Pons (tissue), 1 donor: ENCODE measurements around the gene LGR6.
"Not testable (repeated sequence)": the region's sequence is repeated elsewhere in the genome, so short reads cannot be mapped to it uniquely, and the experiment has no call there.

Experiments used
- DNase-seq: peaks from one replicate; pipeline ENCODE4 v3.0.0-alpha.2; 2016; ENCODE audit warnings: low spot score

The LGR6 gene, protein sequence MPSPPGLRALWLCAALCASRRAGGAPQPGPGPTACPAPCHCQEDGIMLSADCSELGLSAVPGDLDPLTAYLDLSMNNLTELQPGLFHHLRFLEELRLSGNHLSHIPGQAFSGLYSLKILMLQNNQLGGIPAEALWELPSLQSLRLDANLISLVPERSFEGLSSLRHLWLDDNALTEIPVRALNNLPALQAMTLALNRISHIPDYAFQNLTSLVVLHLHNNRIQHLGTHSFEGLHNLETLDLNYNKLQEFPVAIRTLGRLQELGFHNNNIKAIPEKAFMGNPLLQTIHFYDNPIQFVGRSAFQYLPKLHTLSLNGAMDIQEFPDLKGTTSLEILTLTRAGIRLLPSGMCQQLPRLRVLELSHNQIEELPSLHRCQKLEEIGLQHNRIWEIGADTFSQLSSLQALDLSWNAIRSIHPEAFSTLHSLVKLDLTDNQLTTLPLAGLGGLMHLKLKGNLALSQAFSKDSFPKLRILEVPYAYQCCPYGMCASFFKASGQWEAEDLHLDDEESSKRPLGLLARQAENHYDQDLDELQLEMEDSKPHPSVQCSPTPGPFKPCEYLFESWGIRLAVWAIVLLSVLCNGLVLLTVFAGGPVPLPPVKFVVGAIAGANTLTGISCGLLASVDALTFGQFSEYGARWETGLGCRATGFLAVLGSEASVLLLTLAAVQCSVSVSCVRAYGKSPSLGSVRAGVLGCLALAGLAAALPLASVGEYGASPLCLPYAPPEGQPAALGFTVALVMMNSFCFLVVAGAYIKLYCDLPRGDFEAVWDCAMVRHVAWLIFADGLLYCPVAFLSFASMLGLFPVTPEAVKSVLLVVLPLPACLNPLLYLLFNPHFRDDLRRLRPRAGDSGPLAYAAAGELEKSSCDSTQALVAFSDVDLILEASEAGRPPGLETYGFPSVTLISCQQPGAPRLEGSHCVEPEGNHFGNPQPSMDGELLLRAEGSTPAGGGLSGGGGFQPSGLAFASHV

DNA sequence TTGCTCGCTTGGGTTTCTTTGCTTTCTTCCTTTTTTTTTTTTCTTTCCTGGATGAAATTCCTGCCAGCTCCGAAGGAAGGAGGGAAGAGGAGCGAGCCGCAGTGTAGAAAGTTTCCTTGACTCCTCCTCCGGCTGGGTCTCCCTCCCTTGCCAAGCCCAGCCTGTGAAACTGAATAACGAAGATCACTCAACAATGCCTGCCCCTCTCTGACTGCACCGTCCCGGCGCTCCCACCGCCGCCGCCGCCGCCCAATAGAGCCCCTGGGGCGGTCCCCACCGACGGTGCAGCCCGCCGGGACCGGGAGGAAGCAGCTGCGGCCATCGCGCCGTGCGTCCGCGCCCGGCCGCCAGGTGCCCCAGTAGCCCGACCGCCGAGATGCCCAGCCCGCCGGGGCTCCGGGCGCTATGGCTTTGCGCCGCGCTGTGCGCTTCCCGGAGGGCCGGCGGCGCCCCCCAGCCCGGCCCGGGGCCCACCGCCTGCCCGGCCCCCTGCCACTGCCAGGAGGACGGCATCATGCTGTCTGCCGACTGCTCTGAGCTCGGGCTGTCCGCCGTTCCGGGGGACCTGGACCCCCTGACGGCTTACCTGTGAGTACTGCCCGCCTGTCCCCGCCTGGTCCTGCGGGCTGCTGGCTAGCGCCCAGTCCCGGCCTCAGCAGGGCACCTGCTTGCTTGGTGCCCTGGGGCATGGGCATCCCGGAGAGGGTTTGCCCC is at the start of gene LGR6:
TSS of gene LGR6 (plus strand) at position 186 of the 714 bp plus-strand sequence. CDS start at position 377, 191 bp downstream.
- DNase-seq: no peak

DNA sequence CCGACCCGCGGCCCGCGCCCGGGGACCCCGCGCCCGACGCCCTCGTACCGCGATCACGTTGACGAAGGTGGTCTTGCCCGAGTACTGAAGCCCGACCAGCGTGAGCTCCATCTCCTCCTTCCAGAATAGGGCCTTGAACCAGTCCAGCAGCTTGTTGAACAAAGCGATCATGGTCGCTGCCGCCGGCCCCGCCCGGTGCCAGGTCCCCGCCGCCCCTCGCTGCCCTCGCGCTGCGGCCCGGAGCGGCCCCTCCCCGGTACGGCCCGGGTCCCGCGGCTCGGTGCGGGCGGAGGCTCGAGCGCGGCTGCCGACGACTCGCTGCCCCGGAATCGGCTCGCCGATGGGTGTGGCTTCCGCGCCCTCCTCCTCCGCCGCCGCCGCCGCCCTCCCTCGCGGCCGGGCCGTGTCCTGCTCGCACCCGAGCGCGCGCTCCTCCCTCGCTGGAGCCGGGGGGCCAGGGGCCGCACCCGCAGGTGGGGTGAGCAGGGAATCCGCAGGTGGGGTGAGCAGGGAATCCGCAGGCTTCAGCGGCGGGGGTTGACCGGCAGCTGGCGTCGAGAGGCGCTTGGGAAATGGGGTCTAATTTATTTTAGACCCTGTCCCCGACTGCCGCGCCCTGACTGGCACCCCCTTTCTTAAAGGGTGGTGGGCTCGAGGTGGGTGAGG is 49.1 kb upstream of the LGR6 start, which contains the start of gene ARL8A:
TSS of gene ARL8A (minus strand) at position 336 of the 666 bp plus-strand sequence. CDS start at position 171, 165 bp downstream.
- no peak for DNase-seq

DNA sequence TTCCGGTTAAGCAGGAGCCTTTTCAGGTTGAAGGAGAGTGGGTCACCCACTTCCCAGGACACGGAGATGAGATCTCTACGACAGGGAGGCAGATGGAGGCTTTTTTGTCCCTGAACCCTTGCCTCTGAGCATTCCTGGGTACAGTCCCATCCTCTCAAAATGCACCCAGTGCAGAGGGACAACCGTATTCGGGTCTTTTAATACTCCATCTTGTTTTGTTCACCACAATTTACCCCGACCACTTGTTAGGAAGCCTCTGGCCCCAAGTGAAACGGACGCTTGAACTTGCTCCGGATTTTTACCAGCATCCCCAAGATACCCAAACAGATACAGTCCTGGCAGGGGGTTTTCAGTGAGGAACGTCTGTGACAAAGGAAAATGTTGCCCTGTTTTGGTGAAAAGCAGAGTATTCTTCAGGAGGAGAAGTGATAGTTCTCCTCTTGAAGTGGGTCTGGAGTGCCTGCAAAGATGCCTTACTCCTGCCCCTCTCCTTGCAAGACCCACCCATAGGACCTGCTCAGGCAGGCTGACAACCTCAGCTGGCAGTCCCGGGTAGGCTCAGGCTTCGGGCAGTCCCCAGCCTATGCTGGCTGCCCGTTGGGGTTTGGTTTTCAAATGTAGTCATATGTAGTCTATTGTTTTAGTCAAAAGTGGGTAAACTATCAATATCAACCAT is 48.4 kb upstream of the LGR6 start:
- no peak for DNase-seq

DNA sequence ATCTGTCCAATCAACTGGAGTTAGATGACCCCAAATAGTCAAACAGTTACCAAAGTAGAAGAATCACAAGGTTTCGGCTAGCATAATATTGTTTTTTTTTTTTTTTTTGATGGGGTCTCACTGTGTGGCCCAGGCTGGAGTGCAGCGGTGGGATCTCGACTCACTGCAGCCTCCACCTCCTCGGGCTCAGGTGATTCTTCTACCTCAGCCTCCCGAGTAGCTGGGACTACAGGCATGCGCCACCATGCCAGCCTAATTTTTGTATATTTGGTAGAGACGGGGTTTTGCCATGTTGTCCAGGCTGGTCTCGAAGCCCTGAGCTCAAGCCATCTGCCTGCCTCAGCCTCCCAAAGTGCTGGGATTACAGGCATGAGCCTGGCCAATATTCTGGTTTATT is 47.9 kb upstream of the LGR6 start:
- not testable (repeated sequence) for DNase-seq

DNA sequence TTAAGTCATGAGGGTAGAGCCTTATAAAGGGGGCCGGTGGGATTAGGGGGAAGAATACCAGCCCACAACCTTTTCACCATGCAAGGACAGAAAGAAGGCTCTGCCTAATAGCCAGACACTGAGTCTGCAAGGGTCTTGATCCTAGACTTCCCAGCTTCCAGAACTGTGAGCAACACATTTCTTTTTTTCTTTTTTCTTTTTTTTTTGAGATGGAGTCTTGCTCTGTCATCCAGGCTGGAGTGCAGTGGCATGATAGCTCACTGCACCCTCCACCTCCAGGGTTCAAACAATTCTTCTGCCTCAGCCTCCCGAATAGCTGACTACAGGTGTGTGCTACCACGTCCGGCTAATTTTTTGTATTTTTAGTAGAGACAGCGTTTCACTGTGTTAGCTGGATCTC is 47.3 kb upstream of the LGR6 start:
- no peak for DNase-seq

DNA sequence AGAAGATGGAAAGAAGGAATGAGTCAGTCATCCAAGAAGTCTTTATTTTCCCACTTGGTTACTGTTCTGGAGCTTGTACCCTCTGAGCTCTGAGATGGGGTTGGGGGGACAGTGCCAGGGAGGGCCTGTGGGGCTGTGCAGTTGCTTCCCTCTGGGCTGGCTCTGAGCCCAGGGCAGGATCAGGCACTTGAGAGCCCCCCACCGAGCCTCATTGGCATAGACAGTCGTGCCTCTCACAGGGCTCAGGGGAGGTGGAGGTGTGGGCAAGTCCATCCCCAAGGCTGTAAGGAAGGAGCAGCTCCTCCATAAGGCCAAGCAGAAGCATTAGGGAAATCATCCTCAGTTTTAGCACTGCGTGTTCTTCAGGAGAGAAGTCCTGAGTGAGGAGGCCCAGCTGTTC is 46.6 kb upstream of the LGR6 start:
- no peak for DNase-seq

DNA sequence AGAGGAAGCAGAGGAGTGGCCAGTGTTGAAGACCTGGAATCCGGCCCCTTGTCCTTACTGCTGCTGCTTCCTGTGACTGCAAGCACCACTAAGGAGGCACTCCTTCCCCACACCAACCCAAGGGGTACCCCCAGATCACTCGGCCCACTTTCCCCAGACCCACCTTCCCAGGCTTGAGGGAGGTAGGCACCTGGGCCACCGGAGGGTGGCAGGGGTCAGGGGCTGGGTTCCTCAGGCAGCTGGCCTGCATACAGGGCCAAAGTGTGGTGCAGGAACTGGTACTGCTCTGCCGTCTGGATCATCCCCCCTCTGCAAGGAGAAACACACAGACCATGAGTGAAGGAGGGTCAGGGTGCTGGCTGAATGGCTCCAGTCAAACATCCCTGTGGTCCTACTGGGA is 45.2 kb upstream of the LGR6 start:
- no peak for DNase-seq

DNA sequence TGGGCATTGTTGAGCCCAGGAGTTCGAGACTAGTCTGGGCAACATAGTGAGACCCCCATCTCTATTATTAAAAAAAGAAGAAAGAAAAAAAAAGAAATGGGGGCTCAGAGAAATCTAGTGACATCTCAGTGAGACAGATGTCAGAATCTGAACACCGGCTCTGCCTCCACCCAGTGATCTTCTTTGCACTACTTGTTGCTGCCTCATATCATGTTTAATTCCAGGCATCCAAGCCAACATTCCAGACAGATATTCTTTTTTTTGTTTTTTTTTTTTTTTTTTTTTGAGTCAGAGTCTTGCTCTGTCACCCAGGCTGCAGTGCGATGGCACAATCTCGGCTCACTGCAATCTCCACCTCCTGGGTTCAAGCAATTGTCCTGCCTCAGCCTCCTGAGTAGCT is 44.0 kb upstream of the LGR6 start:
- DNase-seq: no peak

DNA sequence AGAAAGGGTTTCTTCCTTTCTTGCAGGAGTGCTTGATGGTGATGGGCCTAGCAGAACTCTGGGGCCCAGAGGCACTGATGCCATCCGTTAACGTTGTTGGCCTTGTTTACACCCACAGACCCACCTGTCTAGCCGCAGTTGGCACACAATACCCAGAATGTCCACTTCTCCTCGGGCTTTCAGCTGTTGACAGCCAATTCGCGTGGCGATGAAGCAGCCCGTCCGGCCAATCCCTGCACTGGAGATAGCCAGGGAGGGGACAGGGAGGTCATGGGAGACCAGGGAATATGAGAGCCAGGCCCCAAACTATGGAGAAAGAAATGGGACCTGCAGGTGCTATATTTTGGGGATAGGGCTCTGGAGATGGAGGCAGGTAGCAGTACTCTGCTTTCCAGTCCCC is 43.4 kb upstream of the LGR6 start:
- DNase-seq: no peak

DNA sequence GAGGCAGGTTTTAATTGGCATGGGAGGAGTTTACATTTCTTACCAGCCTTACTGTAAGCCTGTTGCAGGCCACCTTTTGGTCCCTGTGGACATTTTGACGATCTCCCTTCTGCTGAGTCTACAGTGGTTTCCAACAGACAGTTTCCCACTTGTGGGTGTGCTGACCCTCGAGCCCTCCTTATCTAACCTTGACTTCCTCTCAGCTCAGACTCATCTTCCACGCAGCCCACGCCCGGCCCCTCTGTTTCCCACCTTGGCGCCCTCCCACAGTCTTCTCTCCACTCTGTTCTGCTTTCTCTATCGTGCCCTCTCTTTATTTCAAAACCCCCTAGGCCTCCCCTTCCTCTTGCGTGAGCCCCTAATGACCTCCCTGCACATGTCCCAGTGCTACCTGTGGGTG is 43.0 kb upstream of the LGR6 start:
- no peak for DNase-seq

DNA sequence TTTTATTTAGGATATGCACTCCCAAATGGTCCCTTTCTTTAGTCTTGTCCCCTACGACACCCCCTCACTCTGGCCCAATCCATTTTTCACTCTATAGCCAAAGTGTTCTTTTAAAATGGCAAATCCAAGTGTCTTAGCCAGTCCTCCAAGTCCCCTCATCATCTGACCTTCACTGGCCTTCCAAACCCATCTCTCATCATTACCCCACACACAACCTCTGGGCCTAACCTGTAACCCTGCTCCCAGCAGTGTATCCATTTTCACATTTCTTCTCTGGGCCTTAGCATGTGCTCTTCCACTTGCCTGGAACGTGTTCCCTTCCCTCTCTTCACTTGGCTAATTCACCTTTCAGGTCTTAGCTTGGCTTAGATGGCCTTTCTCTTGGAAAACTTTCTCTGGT is 42.6 kb upstream of the LGR6 start:
- no peak for DNase-seq

DNA sequence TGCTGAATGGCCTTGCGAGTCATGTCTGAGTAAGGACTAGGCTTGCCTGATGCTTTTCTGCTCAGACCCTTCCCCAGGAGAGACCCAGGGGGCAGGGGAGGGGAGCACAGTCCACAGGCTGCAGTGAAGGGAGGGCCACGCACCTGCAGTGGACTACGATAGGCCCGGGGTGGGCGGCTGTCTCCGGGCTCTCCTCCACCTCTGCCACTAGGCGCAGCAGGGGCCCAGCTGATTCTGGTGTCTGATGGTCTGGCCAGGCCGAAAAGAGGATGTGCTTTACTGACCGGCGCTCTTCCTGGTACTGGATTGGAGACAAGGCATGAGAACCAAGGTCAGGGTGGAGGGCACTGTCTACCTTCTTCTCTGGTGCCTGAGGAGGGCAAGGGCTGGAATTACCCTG is 41.2 kb upstream of the LGR6 start:
- no peak for DNase-seq

DNA sequence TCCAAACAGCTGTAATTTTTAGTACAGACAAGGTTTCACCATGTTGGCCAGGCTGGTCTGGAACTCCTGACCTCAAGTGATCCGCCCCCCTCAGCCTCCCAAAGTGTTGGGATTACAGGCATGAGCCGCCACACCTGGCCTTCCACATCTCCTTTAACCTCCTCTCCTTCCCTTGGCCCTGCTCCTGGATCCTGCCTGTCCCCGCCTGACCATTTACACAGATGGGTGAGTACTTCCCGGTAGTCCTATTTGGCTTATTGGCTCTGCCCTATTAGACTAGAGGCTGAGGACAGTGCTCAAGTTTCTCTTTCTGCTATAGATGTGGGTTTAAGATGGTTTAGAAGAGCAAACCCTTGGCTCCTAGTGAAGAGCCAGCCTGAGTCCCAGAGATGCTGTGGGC is 40.3 kb upstream of the LGR6 start:
- DNase-seq: no peak

DNA sequence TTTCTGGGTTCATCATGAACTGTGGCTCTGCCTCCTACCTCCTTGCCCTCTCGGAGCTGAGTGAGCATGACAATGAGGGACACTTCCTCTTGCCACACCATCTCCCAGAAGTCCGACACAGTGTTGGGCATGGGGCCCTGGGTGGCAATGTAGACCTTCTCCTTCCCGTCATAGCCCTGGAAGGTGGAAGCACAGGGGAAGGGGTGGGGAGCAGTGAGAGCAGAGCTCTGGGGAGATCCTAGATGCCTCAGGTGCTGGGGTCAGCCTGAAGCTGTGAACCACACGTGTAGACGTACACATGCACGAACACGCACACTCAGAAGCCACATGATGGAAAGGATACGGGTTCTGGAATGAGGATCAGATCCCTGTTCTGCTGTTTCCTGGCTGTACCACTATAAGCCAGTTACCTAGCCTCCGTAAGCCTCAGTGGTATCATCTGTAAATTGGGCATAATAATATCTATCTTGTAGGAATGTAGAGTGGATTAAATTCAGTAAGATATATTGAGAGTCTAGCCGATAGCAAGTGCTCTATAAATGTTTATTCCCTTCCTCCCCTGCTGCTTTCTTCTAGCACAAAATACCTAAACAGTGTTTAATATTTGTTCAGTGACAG is 39.3 kb upstream of the LGR6 start:
- DNase-seq: no peak

DNA sequence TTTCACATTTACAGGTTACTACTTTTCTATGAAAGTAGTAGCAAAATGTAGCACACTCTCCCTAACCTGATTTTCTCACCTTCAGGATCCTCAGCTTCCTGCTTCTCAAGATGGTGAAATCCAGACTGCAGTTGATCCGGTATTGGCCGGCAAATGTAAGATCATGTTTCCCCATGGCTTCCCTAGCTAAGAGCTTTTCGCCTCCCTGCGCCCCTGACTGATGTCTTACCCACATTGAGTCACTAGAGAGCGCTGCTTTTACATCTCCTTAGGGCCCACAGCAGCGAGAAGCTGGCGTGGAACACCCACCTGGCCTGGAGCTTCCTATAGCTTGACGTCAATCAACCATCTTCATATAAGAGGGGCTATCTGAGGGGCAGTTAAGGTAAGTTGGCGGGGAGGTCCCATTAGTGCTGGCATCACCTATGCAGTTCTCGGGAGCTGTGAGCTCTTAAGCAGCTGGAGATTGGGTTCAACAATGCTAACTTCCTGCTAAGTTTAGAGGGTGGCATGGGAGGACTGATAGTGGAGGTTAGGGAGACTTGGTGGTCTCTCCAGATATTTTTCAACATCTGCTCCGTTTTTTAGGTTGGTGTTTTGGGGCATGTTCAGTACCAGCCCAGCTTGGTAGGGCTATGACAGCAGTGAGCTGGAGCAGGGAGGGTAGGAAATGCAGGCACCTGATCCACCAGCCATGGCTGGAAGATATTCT is 38.7 kb upstream of the LGR6 start:
- DNase-seq: no peak

DNA sequence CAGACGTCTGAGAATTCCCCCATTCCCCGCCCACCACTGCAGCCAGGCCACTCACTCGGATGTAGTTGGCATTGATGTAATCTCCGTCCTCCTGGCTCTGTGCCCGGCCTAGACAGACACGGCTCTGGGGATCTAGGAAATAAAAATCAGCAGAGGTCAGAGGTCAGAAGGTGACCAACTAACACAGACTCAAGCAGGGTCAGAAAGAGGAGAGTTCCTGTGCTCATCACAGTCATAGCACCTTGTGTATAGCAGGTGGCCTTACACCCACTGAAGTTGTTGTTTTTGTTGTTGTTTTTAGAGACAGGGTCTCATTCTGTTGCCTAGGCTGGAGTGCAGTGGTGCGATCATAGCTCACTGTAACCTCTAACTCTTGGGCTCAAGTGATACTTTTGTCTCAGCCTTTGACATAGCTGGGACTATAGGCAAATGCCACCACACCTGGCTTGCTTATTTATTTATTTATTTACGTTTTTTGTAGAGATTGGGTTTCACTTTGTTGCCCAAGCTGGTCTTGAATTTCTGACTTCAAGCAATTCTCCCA is 38.0 kb upstream of the LGR6 start:
- no peak for DNase-seq

DNA sequence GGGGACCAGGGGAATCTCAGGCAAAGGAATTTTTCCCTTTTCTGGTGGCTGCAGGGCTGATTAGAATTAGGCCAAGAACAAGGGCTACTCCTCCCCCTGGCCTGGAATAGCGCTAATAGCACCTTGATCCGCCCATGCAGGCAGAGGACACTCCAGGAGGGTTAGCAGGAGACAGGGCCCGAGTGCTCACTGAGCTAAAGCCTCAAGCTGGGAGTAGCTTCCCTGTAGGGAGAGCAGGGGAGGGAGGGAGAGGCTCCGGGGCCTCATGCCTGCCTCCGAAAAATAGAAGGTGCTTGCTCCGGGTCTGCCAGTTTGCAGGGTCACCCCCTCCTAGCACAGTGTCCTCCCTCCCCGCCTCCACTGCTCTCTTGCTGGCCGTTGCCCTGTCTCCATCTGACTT is 37.0 kb upstream of the LGR6 start:
- DNase-seq: no peak

DNA sequence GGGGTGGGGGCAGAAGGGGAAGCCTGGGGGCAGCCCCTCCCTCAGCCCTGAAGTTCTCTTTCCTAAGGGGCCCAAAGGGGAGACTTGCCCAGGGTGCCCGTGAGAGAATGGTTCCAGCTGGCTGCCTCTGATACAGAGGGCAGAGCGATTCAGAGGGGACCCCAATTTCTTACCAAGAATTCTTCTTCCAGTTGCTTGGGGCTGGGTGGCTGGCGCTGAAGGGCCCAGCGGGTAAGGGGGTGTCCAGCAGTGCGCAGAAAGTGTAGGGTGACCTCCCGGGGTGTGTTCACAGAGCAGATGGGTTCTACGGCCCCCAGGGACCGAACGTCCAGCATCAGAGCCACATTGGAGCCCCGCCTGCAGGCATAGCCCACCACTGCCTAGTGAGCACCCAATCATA is 35.7 kb upstream of the LGR6 start:
- no peak for DNase-seq

DNA sequence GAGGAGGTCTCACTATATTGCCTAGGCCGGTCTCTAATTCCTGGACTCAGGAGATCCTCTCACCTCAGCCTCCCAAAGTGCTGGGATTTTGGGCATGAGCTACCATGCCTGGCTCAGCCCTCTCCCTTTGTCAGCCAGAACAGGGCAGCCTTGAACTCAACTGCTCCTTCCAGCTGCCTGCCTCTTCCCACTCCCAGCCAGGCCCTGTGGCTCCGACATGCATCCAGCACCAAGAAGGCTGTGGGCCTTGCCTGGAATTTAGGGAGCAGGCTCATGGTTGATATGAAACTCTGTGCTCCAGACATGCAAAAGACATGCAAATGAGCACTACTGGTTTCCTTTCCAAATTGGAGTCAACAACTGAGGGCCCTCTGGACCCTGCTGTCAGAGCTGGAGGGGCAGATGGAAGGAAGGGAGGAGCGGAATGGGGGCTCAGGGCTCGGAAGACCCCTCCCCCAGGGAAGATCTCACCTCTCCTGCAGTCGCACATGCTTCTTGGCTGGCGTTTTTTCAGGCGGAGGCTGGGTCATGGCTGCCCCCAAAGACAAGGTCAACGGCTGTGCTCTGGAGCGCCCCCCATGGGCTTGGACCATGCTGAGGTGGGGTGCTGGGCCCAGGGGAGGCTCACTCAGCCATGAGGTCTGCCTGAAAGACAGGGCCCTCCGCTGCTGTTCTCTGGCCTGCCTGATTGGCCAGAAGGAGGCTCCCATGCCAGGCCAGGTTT is 34.6 kb upstream of the LGR6 start:
- DNase-seq: no peak
